GM19372 (cell line): Measurements from ENCODE around the gene EEF1AKMT2.
"Not testable (repeated sequence)": the region's sequence is repeated elsewhere in the genome, so short reads cannot be mapped to it uniquely, and the experiment has no call there.

Source experiments
- ATAC-seq: cut with Tn5 transposase; IDR thresholded peaks from one replicate; pipeline ENCODE4 v1.9.1; 2021; ENCODE audit warnings: mild to moderate bottlenecking, low read depth, moderate library complexity; ENCODE audit not compliant: unreplicated experiment

EEF1AKMT2 gene

DNA sequence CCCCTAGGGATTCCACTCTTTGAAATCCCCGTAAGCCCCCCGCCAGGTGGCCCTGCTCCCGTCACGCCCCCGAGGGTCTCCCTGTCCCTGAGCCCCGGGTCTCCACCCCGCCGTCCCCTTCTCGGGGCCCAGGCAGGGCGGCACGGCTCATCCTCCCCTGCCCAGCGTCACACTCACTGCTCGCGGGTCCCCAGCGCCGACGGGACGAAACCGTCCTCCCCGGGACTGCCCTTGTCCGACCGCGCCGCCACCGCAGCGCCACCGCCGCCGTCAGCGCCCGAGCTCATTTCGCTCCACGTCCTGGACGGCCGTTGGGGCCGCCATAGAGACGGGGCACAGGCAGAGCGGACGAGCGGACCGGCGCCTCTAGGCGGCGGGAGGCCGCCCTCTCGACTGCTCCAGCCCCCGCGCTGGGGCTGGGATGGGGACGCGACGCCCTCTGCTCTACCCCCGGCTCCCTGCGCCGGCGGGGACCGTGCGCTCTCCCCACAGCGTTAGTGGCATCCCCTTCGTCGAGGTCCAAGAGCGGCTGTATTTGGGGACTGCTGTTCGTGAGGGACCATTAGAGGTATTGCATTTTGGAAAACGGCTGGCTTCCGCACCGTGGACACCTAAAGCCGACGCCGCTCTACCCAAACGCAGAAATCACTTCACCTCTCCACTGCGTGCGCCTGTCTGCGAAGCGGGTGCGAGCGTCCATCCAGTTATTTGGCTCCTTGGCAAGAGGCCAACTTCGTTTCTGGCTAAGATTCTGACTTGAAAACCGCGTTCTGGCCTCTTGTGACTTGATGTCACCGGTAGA, at the start of gene EEF1AKMT2:
EEF1AKMT2 (minus strand) TSS at position 341 of the 802 bp plus-strand sequence; CDS start at position 287, 54 bp downstream.
- ATAC-seq, result peak; percentile 83

DNA sequence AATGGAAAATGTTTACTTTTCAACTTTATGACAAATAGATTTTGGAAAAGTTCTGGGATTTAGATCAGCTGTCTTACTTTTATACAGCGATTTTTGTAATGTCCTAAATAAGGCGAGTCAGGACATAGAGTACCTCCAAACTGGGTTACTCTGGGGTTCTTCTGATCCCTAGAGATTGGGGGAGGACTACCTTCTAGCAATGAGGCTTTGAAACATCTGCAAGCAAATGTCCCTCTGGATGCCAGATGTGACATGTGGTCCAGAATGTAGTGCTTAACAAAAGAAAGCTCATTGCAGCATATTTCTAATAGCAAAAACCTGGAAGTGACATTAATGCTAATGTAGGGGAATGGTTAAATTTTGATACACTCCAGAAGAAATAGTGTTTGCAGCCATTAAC, 46.0 kb upstream of the EEF1AKMT2 start:
- no peak for ATAC-seq

DNA sequence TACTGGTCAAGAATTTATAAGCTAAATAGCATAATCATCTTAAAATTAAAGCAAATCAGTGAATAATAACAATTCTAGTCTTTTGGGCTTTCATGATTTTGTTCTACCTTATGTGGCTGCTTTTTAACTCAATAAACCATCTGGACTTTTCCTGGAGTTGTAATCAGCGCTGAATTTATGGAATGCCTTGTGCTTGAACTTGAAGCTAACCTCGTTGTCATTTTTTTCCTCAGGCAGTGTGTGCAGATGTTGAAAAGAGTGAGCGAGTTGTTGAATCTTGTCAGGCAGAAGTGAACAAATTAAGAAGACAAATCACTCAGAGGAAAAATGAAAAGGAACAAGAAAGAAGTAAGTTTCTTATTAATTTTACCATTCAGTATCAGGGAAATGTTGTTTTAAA, 39.4 kb upstream of the EEF1AKMT2 start:
- no peak for ATAC-seq

DNA sequence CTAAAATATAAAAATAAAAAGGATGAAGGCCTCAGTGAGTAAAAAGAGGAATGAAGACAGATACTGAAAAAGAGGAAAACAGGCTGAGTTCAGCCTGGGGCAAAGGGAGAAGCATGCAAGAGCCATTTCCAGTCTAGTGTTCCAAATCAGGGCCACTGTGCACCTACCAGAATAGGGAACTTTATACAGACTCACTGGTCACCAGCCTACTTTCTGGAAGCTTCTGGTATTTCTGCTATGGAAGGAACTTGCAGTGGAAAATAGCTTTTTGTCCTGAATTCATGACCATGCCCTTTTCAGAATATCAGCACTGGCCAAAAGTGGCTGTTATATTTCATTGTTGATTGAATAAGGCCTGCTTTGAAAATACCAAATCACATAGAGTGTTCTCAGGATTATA, 38.8 kb upstream of the EEF1AKMT2 start:
- ATAC-seq, result no peak

DNA sequence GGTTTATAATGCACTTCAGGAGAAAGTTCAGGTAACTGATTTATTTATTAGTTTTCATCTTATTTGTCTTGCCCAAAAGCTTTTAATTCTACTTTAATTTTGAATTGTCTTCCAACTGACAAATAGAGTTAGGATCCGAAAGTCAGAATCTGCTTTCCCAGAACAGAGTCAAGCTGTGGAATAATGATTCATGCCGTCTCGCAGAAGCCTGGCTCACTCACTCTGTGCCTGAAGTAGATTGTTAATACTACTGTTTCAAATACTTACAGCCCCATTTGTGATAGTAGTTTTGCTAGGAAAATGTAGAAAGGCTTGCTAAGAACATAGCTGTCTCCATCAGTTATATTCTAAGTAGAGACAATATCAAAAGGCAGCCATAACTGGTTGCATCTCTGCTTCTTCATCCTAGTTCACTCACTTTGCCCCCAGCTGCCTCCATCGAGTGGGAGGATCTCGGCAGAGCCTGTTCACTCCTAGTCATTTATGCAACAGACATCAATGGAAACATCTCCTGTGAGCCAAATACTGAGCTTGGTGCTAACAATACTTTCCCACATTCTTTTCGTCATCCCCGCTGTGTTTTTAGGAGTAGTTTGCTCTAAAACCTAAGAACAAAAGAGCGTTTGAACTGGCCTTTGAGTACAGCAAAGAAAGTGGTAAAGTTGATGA, 37.9 kb upstream of the EEF1AKMT2 start:
- ATAC-seq, result no peak

DNA sequence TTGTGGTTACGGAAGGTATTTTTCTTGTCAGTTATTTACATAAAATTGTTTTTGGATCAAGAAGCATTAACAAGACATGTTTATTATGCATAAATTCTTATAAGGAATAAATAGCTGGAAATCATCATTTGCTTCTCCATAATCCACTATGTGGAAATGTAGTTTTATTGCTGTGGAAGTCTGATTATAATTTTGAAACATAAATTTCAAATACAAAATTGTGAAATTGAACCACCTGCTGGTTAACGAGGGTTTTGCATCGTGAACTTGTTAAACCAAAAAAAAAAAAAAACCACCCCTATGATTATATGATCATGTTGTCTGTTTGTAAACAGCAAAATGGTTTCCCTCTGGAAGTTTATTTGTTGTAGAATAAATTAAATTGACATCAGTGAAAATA, 35.8 kb upstream of the EEF1AKMT2 start:
- no peak for ATAC-seq

DNA sequence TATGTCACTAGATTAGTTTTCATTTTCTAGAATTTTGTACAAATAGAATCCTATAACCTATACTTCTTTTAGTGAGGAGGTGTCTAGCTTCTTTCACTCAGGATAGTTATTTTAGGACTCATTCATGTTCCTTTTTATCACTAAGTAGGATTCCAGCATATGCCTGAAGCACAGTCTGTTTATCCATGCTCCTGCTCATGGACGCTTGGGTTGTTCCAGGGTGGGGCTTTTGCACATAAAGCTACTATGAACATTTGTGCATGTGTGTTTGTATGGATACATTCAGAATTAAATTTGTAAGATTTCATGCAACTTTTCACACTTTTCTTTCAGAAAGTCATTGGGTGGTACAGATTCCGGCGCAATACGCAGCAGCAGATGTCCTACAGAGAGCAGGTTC, 34.6 kb upstream of the EEF1AKMT2 start:
- no peak for ATAC-seq

DNA sequence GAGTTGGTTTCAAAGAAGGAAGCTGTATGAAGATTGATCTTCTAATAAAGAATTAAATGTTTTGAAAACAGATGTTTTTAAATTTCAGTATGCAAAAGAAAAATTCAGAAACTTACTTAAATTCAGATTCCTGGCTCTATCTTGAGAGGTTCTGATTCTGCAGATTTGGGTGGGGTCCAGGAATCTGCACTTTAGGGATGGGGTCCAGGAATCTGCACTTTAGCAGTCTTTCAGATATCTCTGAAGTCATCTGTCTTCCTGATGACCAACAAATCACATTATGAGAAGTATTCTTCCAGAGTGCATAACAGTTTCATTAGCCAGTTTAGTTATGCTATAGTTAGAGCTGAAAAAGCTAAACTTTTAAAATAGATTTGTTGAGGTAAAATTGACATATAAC, 34.0 kb upstream of the EEF1AKMT2 start:
- no peak for ATAC-seq

DNA sequence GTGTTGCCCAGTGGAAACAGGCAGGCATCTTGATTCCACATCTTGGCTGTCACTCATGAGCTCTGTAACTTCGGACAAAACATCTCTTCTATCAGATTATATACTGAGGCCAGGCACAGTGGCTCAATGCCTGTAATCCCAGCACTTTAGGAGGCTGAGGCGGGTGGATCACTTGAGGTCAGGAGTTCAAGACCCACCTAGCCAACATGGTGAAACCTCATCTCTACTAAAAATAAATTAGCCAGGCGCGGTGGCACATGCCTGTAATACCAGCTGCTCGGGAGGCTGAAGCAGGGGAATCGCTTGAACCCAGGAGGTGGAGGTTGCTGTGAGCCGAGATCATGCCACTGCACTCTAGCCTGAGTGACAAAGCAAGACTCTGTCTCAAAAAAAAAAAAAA, 33.2 kb upstream of the EEF1AKMT2 start:
- not testable (repeated sequence) for ATAC-seq

DNA sequence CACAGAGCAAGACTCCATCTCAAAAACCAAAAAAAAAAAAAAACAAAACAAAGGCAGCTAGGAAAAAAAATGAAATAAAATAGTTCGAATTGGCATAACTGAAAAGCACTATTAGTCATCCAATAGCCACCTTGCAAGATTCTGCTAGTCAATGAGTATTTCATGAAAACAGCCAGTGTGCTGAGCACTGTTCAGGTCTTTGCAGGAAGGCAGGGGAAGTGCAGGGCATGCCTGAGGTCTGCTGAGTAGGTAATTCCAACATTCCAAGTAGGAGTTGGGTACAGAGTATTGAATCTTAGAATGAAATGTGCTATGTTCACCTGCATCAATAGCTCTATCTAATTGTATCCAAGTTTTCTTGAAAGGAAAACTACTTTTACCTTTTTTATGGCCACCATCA, 32.8 kb upstream of the EEF1AKMT2 start:
- no peak for ATAC-seq

DNA sequence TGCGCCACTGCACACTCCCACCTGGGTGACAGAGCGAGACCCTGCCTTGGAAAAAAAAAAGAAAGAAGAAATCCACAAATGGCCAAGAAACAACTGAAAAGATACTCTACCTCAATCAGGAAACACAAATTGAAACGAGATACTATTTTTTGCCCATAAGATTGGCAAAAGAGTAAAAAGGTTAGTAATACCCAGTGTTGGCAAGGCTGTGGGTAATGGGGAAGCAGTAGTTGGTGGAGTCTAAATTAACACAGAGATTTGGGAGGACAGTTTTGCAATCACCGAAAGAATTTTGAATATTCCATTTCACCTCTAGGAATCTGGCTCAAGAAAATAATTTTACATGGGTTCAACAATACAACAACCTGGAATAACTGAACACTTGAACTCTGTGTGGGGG, 29.8 kb upstream of the EEF1AKMT2 start:
- ATAC-seq, result no peak

DNA sequence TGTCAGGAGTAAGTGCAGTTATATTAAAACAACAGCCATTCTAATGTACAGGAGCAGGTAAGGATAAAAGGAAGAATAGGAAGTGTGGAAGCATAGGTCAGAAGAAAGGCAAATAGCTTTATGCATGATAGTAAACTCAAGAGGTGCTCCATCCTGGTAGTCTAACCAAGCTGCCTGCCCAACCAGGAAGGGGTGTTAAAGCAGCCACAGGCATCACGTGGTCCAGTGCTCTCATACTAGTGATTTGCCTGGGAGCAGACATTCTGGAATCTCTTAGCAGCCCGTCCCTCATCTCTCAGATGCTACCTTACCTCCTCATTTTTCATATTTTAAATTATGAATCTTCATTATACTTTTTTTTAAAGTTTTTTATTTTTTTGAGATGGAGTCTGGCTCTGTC, 28.4 kb upstream of the EEF1AKMT2 start:
- no peak for ATAC-seq

DNA sequence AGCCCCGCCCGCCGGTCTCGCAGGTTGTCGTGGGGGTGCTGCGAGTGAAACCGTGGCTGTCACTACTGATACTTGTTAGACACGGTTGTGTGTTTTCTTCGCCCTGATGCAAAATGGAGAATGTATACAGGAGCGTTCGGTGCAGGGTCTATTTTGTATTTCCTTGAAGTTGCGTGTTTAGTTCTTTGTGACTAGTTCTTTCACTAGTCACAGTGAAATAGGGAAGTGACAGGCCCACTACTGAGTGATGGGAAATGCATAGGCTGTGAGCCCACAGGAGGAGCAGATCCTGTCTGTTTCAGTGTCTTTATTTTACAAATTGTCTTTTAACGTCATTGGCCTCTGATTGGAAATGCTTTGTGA, 10.6 kb upstream of the EEF1AKMT2 start:
- ATAC-seq, result peak; percentile 24

DNA sequence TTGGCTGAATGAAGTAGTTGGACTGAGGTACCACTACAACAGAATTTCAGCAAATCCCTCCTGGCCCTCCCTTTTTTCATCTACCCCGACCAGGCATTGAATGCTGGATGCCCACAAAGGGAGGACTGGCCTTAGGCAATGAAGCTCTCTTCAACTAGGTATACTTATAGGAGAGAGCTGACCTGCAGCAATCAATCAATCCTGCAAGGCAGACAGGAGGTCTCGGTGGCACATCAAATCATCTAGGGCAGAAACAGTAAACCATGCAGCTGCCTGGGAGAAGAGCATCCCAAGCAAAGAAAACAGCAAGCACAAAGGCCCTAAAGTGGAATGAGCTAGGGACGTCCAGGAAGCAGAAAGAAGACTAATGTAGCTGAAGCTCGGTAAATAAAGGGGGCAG, 7.5 kb upstream of the EEF1AKMT2 start:
- ATAC-seq, result no peak

DNA sequence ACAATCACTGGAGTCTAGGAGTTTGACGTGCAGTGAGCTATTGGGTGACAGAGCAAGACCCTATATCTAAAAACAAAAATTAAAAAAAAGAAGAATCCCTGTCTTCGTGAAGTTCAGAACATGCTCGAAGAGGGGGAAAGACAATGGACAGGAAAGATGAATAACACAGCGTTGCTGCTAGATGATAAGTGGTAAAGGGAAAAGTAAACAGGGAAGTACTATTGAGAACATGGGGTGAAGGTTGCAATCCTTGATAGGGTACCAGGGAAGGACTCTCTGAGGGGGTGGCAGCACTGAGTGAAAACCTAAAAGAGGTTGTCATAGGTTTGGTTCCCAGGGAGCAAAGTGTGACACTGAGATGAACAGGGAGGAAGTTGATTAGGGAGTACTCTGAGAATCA, 7.1 kb upstream of the EEF1AKMT2 start:
- ATAC-seq, result no peak

DNA sequence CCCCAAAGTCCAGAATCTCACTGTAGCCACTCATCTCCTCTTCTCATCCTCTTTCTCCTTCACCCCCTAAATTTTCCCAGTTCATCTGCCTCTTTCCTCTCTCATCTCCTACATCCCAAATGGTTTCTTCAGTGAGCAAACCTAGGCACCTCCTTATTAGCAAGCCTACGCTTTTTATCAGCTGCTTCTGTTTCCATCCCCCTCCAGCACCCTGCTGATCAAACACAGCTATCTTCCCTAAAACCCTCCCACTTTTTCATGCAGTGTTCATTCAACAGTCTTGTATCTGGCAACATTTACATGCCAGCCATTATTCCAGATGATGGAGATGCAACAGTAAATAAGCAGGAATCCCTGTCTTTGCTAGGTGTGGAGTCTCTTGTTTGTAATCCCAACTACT, 6.7 kb upstream of the EEF1AKMT2 start:
- ATAC-seq, result no peak

DNA sequence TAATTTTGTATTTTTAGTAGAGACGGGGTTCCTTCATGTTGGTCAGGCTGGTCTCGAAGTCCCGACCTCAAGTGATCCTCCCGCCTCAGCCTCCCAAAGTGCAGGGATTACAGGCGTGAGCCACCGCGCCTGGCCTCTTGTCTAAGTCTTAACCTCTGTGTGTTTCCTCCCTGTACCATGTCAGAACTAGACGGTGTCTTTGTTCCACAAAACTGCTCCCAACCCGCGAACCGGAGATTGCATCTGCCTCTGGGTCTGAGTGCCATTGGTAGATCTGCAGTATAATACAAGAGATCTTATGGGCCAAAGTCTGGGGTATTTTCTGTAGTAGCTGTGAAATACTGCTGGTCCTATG, 1.3 kb upstream of the EEF1AKMT2 start:
- ATAC-seq, result no peak

DNA sequence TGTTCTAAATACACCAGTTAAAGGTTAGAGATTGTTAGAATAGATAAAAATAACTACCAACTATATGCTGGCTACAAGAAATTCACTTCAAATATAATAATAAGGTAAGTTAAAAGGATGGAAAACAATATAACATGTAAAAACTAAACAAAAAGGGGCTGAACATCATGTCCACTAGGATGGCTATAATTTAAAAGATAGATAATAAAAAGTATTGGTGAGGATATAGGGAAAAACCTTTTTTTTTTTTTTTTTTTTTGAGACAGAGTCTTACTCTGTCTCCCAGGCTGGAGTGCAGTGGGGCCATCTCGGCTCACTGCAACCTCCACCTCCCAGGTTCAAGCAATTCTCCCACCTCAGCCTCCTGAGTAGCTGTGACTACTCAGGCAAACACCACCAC, 8.8 kb downstream of the EEF1AKMT2 start:
- not testable (repeated sequence) for ATAC-seq

DNA sequence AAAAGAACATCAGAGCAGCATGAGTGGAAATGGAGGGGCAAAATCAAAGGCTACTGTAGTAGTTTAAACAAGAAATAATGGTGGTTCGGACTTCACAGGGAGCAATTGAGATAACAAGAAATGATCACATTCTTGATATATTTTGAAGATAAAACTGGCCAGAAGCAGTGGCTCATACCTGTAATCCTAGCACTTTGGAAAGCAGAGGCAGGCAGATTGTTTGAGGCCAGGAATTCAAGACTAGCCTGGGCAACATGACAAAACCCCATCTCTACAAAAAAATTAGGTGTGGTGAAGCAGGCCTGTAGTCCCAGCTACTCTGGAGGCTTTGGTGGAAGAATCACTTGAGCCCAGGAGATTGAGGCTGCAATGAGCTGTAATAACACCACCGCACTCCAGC, 22.9 kb downstream of the EEF1AKMT2 start:
- no peak for ATAC-seq

DNA sequence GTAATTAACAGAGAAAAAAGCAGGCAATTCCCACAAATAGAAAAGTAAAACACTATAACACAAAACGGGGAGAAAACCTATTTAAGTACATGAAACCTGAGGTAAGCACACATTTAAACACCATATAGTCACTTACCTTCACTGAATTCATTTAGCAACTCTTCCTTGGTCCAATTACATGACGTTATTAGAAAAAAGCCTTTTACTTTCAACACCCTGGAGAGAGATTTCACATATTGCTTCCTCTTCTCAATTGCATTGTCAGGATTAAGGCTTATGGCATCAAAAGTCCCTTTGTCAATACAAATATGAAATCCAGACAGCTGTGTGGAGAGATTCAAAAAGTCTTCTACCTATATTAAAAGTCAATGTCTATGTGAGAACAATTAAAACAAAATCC, 26.4 kb downstream of the EEF1AKMT2 start:
- no peak for ATAC-seq

DNA sequence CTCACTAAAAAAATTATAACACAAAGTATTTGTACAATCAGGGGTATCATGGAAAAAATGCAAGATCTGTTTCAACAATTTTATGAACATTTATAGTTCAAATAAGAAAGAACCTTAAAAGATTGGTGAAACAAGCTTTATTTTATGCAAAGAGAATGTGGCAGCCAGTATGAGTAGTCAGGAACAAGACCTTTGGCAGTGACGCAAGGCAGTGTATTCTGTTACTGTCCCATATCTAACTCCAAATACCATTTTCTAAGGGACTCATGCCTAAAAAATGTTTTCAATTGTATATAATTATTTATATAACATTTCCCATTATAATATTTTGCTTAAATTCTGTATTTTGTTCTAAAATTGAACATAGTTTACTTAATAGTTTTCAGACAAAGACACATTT, 28.4 kb downstream of the EEF1AKMT2 start:
- ATAC-seq, result no peak

DNA sequence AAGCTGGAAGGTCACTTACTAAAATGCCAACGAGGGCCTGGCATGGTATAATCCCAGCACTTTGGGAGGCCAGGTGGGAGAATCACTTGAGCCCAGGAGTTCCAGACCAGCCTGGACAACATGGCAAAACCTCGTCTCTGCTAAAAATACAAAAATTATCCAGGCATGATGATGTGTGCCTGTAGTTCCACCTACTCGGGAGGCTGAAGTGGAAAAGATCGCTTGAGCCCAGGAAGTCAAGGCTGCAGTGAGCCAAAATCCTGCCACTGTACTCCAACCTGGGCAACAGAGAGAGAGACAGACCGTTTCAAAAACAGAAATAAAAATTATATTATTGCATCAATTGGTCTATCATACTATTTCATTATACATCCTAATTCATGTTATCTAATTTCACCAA, 29.4 kb downstream of the EEF1AKMT2 start:
- ATAC-seq, result no peak
